Adipocyte (in vitro differentiated cells): ENCODE measurements around the gene APOE.
"Not testable (repeated sequence)": the region's sequence is repeated elsewhere in the genome, so short reads cannot be mapped to it uniquely, and the experiment has no call there.

ENCODE experiments used
- DNase-seq: peaks from one replicate; pipeline ENCODE4 v3.0.0-alpha.2; 2015; ENCODE audit warnings: low read depth
- H3K27me3 ChIP-seq: replicated peaks from 2 replicates; pipeline ENCODE4 v1.7.0; 2013; ENCODE audit warnings: mild to moderate bottlenecking, low read length, moderate library complexity; ENCODE audit not compliant: control insufficient read depth, insufficient read depth
- H3K36me3 ChIP-seq: 2 replicates; pipeline ENCODE4 v1.7.0; 2013; ENCODE audit warnings: low read length, mild to moderate bottlenecking, moderate library complexity; ENCODE audit not compliant: control insufficient read depth, insufficient read depth, severe bottlenecking
- H3K4me1 ChIP-seq: 2 replicates; pipeline ENCODE4 v1.7.0; 2013; ENCODE audit warnings: mild to moderate bottlenecking, low read length, moderate library complexity; ENCODE audit not compliant: control insufficient read depth, insufficient read depth
- H3K4me3 ChIP-seq: 2 replicates; pipeline ENCODE4 v1.7.0; 2013; ENCODE audit warnings: mild to moderate bottlenecking, low read length, moderate library complexity
- H3K9ac ChIP-seq: 2 replicates; pipeline ENCODE4 v1.7.0; 2013; ENCODE audit warnings: mild to moderate bottlenecking, low read length, moderate library complexity
- H3K9me3 ChIP-seq: 2 replicates; pipeline ENCODE4 v1.7.0; 2013; ENCODE audit warnings: mild to moderate bottlenecking, low read length, moderate library complexity; ENCODE audit not compliant: control insufficient read depth

APOE gene

DNA sequence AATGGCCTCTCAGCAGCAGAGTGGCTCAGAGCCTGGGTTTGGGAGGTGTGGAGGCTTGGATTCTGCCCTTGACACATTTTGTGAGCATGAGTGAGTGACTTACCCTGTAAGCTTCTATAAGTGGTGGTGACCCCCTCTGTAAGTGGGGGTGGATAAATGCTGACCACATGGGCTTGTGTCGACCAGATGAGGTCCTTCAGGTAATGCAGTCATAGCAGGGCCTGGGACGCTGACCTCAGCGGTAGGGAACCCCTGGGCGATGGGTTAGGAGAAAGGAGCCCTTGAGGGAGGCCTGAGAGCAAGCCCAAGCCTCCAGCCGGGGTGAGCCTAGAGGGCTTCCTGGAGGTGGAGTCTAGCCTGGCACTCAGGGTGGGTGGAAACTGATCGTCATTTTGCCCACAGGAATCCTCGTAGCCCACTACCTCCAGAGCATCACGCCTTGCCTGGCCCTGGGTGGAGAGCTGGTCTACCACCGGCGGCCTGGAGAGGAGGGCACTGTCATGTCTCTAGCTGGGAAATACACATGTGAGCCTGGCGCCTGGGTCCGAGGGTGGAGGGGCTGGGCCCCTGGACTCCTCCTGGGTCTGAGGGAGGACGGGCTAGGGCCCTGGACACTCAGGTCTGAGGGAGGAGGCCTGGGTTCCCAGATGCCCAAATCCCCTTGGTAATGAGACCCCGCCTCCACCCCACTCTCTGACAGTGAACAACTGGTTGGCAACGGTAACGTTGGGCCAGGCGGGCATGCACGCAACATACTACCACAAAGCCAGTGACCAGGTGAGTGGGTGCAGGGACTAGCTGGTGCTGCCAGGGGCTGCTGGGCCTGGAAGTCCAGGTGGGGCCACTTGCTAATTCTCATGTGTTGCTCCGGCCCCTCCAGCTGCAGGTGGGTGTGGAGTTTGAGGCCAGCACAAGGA lies 5.0 kb upstream of the APOE start:
- H3K9ac ChIP-seq = no peak overlapping the region
- peaks cover 12% of the 10 kb centered on the region for H3K4me1 ChIP-seq
- no peaks in the 10 kb centered on the region for H3K9me3 ChIP-seq
- no peaks in the 10 kb centered on the region for H3K27me3 ChIP-seq
- DNase-seq = no peak
- no peak overlapping the region for H3K4me3 ChIP-seq
- peaks cover 69% of the 10 kb centered on the region for H3K36me3 ChIP-seq

DNA sequence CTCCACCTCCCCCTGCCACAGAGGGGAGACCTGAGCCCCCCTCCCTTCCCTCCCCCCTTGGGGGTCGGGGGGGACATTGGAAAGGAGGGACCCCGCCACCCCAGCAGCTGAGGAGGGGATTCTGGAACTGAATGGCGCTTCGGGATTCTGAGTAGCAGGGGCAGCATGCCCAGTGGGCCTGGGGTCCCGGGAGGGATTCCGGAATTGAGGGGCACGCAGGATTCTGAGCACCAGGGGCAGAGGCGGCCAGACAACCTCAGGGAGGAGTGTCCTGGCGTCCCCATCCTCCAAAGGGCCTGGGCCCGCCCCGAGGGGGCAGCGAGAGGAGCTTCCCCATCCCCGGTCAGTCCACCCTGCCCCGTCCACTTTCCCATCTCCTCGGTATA lies 2.4 kb upstream of the APOE start:
- DNase-seq = no peak
- H3K9me3 ChIP-seq = no peaks in the 10 kb centered on the region
- no peak overlapping the region for H3K4me3 ChIP-seq
- H3K4me1 ChIP-seq = peaks cover 15% of the 10 kb centered on the region
- no peaks in the 10 kb centered on the region for H3K27me3 ChIP-seq
- peaks cover 57% of the 10 kb centered on the region for H3K36me3 ChIP-seq
- H3K9ac ChIP-seq = no peak overlapping the region

- H3K4me1 ChIP-seq = peaks cover 15% of the 10 kb centered on the region
- DNase-seq = peak; percentile 78
- H3K9ac ChIP-seq = peak overlapping the region; percentile 52
Observed at GRCh38 chr19:44903602-44904425, 1.8 kb upstream of the APOE start.

DNA sequence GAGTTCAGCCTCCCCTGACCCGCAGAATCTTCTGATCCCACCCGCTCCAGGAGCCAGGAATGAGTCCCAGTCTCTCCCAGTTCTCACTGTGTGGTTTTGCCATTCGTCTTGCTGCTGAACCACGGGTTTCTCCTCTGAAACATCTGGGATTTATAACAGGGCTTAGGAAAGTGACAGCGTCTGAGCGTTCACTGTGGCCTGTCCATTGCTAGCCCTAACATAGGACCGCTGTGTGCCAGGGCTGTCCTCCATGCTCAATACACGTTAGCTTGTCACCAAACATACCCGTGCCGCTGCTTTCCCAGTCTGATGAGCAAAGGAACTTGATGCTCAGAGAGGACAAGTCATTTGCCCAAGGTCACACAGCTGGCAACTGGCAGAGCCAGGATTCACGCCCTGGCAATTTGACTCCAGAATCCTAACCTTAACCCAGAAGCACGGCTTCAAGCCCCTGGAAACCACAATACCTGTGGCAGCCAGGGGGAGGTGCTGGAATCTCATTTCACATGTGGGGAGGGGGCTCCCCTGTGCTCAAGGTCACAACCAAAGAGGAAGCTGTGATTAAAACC lies 1.1 kb upstream of the APOE start:
- Histone ChIP-seq H3K9ac (peak overlapping the region; percentile 52), H3K27me3 (no peaks in the 10 kb centered on the region), H3K9me3 (no peaks in the 10 kb centered on the region), H3K4me1 (peaks cover 19% of the 10 kb centered on the region), H3K36me3 (peaks cover 61% of the 10 kb centered on the region), H3K4me3 (no peak overlapping the region)
- no peak for DNase-seq

More at GRCh38 chr19:44903602-44904425, 1.8 kb upstream of the APOE start:
- H3K4me3 ChIP-seq = no peak overlapping the region
- H3K27me3 ChIP-seq = no peaks in the 10 kb centered on the region
- peaks cover 60% of the 10 kb centered on the region for H3K36me3 ChIP-seq
- H3K9me3 ChIP-seq = no peaks in the 10 kb centered on the region

DNA sequence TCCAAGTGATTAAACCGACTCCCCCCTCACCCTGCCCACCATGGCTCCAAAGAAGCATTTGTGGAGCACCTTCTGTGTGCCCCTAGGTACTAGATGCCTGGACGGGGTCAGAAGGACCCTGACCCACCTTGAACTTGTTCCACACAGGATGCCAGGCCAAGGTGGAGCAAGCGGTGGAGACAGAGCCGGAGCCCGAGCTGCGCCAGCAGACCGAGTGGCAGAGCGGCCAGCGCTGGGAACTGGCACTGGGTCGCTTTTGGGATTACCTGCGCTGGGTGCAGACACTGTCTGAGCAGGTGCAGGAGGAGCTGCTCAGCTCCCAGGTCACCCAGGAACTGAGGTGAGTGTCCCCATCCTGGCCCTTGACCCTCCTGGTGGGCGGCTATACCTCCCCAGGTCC lies 2.0 kb downstream of the APOE start:
- H3K36me3 ChIP-seq = peaks cover 30% of the 10 kb centered on the region
- H3K4me3 ChIP-seq = peak overlapping the region; percentile 86
- H3K9me3 ChIP-seq = no peaks in the 10 kb centered on the region
- no peaks in the 10 kb centered on the region for H3K27me3 ChIP-seq
- H3K4me1 ChIP-seq = peaks cover 50% of the 10 kb centered on the region
- H3K9ac ChIP-seq = peak overlapping the region; percentile 88
- DNase-seq = no peak

DNA sequence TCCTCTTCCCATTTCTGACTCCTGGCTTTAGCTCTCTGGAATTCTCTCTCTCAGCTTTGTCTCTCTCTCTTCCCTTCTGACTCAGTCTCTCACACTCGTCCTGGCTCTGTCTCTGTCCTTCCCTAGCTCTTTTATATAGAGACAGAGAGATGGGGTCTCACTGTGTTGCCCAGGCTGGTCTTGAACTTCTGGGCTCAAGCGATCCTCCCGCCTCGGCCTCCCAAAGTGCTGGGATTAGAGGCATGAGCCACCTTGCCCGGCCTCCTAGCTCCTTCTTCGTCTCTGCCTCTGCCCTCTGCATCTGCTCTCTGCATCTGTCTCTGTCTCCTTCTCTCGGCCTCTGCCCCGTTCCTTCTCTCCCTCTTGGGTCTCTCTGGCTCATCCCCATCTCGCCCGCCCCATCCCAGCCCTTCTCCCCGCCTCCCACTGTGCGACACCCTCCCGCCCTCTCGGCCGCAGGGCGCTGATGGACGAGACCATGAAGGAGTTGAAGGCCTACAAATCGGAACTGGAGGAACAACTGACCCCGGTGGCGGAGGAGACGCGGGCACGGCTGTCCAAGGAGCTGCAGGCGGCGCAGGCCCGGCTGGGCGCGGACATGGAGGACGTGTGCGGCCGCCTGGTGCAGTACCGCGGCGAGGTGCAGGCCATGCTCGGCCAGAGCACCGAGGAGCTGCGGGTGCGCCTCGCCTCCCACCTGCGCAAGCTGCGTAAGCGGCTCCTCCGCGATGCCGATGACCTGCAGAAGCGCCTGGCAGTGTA lies 2.7 kb downstream of the APOE start:
- peaks cover 24% of the 10 kb centered on the region for H3K36me3 ChIP-seq
- peaks cover 56% of the 10 kb centered on the region for H3K4me1 ChIP-seq
- no peaks in the 10 kb centered on the region for H3K27me3 ChIP-seq
- no peak for DNase-seq
- H3K9me3 ChIP-seq = no peaks in the 10 kb centered on the region
- peak overlapping the region; percentile 88 for H3K9ac ChIP-seq
- peak overlapping the region; percentile 86 for H3K4me3 ChIP-seq

DNA sequence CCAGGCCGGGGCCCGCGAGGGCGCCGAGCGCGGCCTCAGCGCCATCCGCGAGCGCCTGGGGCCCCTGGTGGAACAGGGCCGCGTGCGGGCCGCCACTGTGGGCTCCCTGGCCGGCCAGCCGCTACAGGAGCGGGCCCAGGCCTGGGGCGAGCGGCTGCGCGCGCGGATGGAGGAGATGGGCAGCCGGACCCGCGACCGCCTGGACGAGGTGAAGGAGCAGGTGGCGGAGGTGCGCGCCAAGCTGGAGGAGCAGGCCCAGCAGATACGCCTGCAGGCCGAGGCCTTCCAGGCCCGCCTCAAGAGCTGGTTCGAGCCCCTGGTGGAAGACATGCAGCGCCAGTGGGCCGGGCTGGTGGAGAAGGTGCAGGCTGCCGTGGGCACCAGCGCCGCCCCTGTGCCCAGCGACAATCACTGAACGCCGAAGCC lies 3.3 kb downstream of the APOE start:
- Histone ChIP-seq H3K9me3 (no peaks in the 10 kb centered on the region), H3K4me3 (no peak overlapping the region), H3K9ac (no peak overlapping the region), H3K36me3 (peaks cover 22% of the 10 kb centered on the region), H3K4me1 (peaks cover 59% of the 10 kb centered on the region), H3K27me3 (no peaks in the 10 kb centered on the region)
- no peak for DNase-seq

DNA sequence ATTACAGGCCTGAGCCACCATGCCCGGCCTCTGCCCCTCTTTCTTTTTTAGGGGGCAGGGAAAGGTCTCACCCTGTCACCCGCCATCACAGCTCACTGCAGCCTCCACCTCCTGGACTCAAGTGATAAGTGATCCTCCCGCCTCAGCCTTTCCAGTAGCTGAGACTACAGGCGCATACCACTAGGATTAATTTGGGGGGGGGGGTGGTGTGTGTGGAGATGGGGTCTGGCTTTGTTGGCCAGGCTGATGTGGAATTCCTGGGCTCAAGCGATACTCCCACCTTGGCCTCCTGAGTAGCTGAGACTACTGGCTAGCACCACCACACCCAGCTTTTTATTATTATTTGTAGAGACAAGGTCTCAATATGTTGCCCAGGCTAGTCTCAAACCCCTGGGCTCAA lies 4.2 kb downstream of the APOE start:
- Histone ChIP-seq H3K9ac (peak overlapping the region; percentile 72), H3K9me3 (no peaks in the 10 kb centered on the region), H3K36me3 (peaks cover 22% of the 10 kb centered on the region), H3K4me3 (no peak overlapping the region), H3K4me1 (peaks cover 58% of the 10 kb centered on the region), H3K27me3 (no peaks in the 10 kb centered on the region)
- no peak for DNase-seq

- peak overlapping the region; percentile 72 for H3K9ac ChIP-seq
- not testable (repeated sequence) for H3K27me3 ChIP-seq, DNase-seq, H3K9me3 ChIP-seq, H3K4me3 ChIP-seq
- peaks cover 67% of the 10 kb centered on the region for H3K4me1 ChIP-seq
- peaks cover 22% of the 10 kb centered on the region for H3K36me3 ChIP-seq
Observed at GRCh38 chr19:44911896-44912295, 6.3 kb downstream of the APOE start.

DNA sequence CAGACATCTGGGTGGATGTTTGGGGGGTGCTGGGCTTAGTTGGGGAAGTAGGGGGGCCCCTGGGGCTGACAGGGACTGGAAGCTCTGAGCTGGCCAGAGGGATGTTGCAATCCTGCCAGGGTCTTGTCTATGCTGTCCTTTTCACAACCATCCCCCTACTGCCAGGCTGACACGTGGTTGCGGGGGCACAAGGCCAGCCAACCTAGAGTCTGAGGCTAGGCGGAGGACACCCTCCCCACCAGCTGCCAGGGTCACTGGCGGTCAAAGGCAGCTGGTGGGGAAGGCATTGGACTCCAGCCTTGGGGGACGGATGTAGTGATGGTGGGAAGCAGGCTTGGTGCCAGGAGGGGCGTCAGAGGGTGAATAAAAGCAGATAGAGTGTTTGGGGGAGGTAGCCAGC lies 7.3 kb downstream of the APOE start:
- H3K36me3 ChIP-seq = peaks cover 12% of the 10 kb centered on the region
- H3K9ac ChIP-seq = no peak overlapping the region
- H3K9me3 ChIP-seq = no peaks in the 10 kb centered on the region
- peaks cover 64% of the 10 kb centered on the region for H3K4me1 ChIP-seq
- no peaks in the 10 kb centered on the region for H3K27me3 ChIP-seq
- no peak for DNase-seq
- no peak overlapping the region for H3K4me3 ChIP-seq
